CD4-positive, alpha-beta T cell treated with Interleukin-2 at 100 ng/mL for 4 hours (primary cell): Measurements from ENCODE around the gene RNF212.
"Not testable (repeated sequence)": the region's sequence is repeated elsewhere in the genome, so short reads cannot be mapped to it uniquely, and the experiment has no call there.

Source experiments
- DNase-seq: peaks from one replicate; pipeline ENCODE4 v3.0.0-alpha.2; 2020; ENCODE audit warnings: low spot score

The RNF212 gene

GRCh38 chr4:1048773-1049590, 64.4 kb downstream of the RNF212 start:
- no peak for DNase-seq

GRCh38 chr4:1047976-1048772, 65.2 kb downstream of the RNF212 start:
- DNase-seq = no peak

DNA sequence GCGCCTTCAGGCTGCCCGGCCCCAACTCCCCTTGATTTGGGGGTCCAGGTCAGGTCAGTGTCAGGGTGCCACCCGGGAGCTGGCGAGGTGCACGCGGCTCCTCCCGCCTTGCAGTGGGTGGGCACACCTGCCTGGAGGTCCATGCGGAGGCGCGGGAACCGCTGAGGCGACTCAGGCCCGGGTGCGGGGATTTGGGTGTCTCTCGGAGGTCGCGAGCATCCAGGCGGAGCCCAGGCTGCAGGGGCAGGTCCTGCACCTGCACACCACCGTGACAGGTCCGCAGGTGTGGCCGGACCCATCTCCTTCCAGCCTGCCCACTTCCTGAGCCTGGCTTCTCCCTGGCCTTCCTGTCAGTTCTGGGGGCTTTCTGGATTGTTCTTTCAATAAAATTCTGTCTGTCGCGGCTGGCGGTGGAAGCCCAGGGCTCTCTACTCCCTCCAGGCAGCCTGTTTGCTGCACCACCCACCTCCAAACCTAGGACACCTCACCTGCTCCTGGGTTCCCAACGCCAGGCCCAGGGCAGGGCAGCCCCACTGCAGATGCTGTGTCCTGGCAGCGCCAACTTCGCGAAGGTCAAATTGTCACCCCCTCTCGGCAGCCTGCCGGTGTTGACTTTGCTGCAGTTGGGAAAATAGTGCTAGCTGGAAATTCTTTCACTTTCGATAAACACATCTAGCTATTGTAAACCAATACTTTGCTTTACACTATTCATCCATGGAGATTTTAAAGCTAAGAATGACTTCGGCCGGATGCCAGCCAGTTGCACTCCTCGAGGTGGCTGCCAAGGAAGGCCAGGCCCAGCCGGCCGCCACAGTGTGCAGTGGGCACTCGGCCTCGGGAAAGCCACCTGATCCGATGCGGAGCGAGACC, 66.0 kb downstream of the RNF212 start:
- DNase-seq = no peak

GRCh38 chr4:1046581-1047011, 66.8 kb downstream of the RNF212 start:
- not testable (repeated sequence) for DNase-seq

GRCh38 chr4:1045595-1046201, 67.7 kb downstream of the RNF212 start:
- DNase-seq = no peak

DNA sequence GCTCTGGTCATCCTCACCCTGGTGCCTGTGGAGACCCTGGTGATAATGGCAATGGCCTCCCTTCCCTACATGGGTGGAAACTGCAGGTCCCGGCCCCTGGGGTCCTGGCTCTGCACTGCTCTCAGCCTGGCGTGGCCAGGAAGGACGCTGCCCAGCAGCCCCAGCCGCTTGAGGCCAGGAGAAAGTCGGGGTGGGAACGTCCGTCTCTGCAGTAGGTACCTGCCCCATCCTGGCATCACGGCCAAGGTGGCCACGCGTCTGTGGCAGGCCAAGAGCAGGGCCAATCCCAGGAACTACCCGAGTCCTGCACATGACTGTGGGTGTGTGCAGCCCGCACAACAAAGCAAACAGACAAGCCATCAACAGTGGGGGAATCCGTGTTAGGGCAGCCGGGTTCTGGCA, 68.2 kb downstream of the RNF212 start:
- DNase-seq = no peak

DNA sequence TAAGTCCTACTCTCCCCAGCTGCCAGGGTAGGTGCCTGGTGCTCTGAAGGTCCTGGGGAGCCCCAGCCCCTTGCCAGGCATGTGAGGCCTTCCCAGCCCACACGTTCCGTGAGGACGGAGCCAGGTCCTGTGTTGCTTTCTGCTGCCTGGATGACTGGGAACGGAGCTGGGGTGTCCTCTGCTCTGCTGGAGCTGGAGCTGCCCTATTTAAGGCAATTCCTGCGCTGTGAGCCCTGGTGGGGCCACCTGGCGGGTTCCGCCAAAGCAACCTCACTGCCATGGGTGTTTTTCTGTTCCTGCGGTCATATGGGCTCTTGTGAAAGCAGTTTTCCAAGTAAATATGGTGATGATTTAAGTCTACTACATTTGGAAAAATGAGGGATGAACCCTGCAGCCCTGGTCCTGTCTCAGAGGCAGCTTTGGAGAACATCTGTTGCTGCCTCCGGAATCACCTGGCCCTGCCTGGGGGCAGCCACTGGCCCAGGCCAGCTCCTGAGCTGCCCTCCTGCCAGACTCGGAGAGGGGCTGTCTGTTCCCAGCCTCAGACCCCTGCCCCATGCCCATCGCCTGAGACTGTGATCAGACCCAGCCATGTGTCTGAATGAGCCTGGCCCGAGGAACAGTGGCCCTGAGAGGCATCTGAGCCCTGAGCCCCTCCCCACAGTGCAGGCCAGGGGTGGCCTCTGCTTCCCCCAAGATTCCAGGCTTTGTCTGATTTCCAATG, 68.7 kb downstream of the RNF212 start:
- no peak for DNase-seq

DNA sequence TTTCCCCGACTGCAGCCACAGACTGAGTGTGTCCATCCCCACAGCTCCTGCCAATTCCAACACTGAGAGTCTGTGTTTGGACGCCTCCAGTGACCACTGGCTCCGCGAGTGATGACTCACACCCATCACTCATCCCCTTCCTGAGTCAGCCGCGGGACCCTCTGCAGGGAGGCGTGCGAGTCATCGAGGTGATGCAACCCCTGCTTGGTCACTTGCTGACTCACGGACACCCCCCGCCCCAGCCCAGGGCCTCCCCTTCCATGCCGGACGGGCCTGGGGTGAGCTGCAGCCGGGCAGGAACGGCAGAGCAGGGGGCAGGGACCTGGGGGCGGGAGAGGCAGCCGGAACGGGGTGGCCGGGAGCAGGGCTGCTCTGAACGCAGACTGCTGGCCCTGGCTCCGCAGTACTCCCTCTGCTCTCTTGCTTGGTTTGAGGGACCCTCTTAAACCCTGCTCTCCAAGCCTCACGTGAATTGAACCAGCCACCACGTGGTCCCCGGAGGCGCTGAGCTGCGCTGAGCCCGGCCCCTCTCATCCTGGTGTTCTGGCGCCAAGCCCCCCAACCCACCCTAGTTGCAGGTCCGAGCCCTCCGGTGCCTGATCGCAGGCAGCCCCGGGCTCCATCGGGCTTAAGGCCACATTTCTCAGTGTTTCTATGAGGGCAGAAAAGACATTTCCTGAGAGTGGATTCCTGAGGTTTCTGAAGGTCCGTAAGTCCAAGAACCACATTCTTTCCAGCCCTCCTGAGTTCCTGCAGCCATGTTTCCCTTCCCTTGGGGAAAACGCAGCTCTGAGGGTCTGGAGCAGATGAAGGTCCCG, 69.5 kb downstream of the RNF212 start:
- peak; percentile 10 for DNase-seq

DNA sequence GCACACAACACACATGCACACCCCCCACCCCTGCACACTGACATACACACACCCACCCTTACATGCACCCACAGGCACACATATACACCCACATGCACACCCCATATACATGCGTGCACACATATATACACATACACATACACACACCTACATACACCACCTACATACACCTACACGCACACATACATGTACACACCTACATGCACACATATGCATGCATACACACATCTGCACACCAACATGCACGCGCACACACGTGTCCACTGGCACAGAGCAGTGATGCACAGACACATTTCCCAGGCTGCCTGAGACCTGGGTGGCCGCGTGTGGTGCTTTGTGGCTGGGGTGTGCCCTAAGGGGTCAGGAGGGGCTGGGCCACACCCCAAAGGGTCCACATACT, 70.2 kb downstream of the RNF212 start:
- DNase-seq = no peak

GRCh38 chr4:1042352-1043055, 70.9 kb downstream of the RNF212 start:
- DNase-seq = no peak

DNA sequence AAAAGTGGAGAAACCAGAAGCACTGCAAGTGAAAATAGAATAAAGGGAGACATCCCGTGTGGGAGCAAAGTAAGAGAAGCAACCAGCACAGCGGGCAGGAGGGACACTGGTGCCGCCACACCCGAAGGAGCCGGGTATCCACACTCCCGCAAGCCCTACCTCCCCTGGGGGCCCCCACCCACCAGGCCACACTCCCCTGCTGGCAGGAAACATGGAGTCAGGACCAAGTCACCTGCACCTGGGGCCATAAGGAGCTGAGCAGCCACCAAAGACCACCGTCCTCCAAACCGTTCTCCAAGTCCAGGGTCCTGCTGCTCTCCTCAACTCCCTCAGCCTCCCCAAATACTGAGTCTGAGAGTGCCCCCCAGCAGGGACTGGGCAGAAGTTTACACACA, 71.4 kb downstream of the RNF212 start:
- no peak for DNase-seq

DNA sequence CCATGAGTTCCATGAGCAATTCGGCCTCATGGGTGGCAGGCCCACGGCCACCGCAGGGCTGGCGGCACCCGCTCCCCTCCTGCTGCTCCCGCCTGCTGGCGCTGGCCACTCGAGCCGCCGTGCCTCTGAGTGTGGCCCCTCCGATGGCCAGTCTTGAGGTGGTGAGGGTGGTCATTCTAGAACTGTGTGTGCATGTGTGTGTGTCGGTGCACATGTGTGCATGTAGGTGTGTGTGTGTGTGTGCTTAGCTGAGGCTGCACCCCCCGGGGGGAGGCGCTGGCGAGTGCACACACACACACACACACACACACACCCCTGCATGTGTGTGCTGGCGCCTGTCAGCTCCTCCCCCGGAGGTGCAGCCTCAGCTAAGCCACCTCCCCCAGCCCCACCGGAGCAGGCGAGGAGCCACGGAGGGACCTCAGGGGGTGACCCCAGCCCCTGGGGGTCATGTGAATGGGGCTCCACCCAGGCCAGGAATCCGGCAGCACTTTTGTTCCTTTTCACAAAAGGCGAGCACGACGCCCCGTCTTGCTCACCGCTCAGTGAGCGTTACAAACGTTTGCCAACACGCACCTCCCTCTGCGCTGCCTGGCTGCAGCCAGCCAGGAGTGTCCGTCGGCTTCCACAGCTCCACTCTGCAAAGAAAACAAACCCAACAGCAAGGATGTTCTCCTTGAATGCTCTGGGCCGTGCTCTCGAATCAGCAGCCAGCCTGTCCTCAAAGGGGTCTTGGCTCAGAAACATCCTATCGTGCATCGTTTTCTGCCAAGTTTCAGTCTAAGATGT, 72.0 kb downstream of the RNF212 start:
- DNase-seq = no peak

- no peak for DNase-seq
These were observed 72.8 kb downstream of the RNF212 start for GRCh38 chr4:1040344-1041146.

GRCh38 chr4:1039493-1040343, 73.6 kb downstream of the RNF212 start:
- DNase-seq = no peak

- DNase-seq = no peak
These were observed 74.3 kb downstream of the RNF212 start for GRCh38 chr4:1038948-1039492.

DNA sequence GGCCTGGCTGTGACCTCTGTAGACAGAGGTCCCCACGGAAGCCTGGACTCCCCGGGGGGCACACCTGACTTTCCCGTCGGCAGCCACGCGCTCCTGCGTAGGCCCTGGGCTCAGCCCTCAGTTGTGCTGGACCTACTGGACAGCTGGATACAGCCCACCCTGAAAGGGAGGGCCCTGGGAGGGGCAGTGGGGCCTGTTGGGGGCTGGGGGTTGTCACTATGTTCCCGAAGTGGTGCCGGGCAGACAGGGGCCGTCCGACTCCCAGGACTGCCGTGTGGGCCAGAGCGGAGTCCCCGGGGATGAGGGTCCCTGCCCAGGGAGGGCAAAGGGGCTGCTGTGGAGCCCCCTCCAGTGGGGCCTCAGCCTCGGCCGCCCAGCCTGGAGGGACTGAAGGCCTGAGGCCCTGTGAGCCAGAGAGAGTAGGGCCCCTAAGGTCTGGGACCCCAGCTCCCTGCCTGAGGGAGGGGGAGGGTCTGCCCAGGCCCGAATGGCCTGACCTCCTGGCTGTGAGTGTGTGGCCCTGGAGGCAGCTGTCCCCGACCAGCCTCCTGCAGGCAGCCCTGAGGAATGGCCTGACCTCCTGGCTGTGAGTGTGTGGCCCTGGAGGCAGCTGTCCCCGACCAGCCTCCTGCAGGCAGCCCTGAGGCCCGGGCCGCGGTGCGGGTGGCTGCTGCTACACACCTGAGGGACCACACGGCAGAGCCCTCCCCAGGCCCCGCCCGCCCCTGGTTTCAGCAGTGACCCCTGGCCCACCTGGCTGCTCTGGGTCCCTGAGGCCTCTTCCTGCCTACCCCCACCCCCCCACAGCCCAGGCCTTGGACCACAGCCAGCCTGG, 76.2 kb downstream of the RNF212 start:
- no peak for DNase-seq
